Stimulated activated CD8-positive, alpha-beta memory T cell treated with anti-CD3 and anti-CD28 coated beads, Interleukin-2, amount 100 ng/mL, for 1 hour (primary cell): ENCODE measurements around the gene PAK6.

Experiments
- DNase-seq, 2 donors: peaks; one replicate each; pipeline ENCODE4 v3.0.0-alpha.2; 2020; ENCODE audit warnings: low read depth in 2 of 2

Gene PAK6

DNA sequence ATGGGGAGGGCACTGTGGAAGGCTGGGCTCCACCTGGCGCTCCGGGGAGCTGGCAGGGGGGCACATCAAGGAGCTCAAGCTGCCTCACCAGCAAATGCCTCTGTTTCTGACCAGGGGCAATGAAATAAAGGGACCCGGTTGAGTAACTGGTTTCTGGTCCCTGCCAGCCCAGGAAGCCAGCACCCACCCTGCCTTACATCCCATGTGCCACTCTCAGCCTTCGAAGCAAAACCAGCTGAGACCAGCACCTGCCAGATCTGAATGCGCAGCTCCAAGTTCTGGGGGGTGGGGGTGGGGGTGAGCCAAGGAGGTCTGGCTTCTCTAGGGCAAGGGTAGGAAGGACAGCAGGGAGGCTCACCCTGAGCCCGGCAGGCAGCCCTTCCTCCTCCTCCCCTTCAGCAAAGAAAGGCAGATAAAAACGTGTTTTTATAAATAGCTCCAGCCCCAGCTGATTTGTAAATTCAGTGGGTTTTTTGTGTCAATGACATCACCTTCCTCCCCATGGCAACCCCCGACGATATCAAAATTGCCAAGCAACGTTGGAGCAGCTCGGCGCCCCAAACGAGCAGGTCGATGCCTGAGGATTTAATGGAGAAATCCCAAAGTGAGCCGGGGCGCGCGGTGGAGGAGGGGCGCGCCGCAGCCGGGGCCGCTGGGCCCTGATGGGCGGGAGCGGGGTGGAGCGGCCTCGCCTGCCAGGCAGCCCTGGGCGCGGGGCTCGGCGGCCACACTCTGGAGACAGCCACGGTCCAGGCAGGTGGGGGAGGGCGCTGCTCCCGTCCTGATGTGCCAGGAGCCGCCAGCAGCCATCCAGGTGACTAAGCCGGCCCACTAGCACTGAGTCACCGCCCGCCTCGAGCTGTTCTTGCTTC lies at the start of gene PAK6:
Gene PAK6 (plus strand): TSS at position 532 of the 872 bp plus-strand sequence. CDS start 25,723 bp downstream, outside the sequence.
- no peak for DNase-seq

DNA sequence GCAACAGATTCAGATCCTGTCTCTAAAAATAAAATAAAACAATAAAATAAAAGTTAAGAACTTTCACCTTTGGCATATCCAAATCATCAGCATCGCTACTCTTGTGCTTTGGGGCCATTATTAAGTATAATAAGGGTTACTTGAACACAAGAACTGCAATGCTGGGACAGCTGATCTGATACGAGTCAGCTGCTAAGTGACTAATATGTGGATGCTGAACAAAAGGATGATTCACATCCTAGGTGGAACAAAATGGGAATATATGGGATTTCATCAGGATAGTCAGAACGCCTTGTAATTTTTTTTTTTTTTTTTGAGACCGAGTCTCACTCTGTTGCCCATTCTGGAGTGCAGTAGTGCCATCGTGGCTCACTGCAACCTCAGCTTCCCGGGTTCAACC lies 48.3 kb upstream of the PAK6 start:
- no peak for DNase-seq

DNA sequence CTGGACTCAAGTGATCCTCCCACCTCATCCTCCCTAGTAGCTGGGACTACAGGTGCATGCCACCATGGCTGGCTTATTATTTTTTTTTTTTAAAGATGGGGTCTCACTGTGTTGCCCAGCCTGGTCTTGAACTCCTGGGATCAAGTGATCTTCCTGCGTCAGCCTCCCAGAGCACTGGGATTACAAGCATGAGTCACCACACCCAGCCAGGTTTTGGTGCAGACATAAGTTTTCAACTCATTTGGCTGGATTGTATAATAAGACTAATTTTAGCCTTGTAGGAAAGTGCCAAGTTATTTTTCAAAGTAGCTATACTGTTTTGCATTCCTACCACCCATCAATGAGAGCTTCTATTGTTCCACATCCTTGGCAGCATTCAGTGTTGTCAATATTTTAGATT lies 45.9 kb upstream of the PAK6 start:
- no peak for DNase-seq

DNA sequence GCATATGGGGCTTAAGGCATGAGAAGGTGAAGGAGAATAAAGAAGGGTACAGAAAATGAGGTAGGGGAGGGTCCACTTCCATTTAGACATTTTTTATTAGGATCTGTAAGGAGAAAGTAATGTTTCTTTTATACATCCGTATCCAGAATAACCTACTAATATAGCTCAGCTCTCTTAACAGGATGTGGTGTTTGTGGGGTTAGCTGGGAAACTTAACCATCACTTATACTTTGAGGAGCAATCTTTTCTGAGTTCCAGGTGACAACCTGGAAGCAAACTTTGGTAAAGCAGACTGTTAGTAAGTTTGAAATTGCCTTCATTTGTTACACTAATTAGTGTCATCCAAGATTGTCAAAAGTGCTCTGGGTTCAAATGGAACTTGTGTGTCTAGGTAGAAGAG lies 41.4 kb upstream of the PAK6 start:
- no peak for DNase-seq

DNA sequence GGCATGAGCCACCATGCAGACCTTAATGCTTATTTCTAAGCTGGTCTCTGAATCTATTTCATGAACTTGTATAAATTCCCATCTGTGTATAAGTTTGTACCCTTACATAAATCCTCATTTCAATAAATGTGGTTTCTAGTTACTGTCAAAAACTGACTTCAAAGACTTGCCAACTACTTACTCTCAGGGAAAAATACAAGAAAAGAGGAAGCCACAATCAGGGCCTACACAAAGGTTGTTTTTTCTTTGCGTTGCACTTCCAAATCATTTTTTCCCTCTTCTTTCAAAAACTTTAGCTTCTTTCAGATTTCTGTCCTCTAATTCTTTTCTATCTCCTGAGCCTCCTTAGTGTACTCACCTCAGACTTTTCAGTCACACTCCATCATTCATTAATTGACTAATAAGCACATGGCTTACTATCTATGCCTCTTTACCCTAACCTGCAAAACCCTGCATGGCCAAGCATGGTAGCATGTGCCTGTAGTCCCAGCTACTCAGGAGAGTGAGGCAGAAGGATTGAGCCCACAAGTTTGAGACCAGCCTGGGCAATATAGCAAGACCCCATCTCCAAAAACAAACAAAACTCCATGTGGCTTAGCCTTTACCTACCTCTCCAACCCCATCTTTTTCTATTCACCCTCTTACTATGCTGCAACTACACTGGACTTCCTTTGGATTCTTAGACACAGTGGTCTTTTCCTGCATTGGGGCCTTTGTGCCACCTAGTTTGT lies 40.3 kb upstream of the PAK6 start:
- no peak for DNase-seq

DNA sequence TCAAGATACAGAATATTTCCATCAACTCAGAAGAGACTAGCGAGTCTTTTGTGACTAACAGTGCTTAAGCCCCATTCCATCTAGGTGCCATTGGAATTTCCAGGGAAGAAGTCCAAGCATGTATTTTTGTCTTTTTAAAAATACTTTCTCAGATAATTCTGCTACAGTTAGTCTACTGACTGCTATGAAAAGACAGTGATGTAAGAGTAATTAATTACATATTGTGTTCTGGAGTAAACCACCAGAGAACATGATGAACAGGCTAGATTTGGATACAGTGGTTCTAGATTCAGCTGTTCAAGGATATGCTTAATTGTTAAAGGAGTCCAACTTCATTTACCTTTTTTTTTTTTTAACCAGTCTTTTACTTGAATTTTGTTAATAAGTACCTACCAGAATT lies 34.8 kb upstream of the PAK6 start:
- no peak for DNase-seq

DNA sequence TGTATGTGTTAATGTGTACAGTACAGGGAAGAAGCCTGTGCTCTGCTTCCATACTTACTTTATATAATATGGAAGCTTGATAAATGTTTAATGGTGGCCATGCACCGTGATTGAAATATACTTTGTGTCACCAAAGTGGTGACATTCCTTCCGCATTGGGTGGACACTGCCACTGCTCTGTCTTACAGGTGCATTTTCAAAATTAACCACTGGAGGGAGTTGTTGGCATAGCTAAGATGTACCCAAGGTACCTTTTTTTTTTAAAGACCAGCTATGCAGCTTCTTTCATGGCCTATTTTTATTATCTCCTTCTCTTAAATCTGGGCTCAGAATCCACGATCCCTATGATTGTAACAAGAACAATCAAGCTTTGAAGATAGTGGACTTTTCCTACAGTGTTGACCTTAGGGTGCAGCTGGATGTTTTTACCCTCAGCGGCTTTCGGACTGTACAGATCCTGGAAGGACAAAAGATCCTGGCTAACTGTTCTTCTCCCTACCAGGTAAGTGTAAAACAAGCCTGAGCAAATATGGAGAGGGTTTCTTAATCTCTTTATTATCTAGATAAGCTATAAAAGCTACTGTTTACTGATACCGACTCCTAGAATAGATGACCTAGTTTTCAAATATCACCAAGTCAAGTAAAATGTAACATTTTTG lies 21.6 kb upstream of the PAK6 start:
- no peak for DNase-seq

DNA sequence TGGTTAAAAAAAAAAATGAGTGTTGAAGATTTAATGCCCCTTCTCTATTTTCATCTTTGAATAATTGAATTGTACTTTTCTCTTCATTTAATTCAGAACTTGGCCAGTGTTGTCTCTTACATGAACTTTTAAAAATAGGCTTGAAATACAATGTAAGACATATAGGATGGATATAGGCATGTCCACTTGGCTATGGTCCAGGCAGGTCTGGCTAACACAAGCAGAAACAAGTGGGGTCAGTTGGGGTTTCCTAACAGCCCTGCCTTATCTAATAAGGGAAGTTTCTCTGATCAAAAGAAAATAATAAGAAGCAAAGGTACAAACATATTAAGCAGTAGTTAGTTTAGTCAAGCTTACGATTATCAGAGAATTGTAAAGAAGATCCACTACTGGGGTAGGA lies 19.1 kb upstream of the PAK6 start:
- DNase-seq, result no peak

DNA sequence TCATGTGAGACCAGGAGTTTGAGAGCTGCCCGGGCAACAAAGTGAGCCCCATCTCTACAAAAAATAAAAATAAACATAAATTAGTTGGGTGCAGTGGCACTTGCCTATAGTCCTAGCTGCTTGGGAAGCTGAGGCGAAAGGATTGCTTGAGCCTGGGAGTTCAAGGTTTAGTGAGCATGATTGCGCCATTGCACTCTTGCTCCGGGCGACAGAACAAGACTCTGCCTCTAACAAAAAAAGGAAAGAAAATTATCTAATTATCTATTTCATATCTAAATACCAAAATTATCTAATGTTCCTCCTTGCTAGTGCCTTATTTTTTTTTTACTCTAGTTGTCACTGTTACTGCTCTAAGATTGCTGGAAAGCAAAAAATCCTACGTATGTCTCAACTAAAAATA lies 16.7 kb upstream of the PAK6 start:
- DNase-seq, result no peak

DNA sequence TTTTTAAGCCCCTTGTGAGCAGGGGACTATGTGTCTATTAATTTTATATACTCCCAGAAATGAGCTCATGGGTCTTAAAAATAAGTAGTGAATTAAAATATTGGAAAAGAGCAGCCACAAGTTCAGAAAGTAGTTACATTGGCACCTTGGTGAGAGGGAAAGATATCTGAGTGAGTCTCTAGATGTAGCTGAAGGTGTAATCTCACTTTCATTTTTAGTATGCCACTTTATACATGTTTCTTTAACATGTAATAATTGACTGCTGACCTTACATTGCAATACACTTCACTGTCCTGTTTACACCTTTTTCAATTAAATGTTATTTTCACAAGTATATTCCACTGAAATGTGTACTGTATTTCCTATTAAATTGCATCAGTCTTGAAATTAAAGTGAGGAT lies 12.1 kb upstream of the PAK6 start:
- DNase-seq, result no peak

DNA sequence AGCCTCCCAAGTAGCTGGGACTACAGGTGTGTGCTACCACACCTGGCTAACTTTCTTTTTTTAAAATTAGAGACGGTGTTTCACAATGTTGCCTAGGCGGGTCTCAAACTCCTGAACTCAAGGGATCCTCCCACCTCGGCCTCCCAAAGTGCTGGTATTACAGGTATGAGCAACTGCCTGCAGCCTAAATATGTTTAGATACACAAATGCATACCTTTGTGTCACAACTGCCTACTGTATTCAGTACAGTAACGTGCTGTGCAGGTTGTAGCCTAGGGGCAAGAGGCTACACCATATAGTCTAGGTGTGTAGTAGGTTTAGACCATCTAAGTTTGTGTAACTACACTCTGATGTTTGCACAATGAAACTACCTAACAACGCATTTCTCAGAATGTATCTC lies 9.5 kb upstream of the PAK6 start:
- no peak for DNase-seq

DNA sequence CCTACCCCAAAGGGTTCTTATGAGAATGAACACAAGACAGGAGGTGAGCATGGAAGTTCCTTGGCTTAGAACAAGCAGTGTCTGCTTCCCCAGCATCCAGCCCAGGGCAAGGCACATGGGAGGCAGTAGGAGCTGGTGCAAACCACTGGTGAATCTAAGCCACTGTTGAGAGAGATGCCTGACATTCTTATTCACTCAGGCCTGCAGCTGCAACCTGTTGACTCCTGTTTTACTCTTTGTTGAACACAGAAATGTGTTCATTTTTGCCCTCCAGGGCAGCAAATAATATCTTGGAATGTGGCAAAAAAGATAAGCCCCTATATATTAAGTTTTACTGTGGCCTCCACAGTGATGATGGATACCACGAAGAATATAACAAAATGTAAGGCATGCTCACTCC lies 8.9 kb upstream of the PAK6 start:
- no peak for DNase-seq

DNA sequence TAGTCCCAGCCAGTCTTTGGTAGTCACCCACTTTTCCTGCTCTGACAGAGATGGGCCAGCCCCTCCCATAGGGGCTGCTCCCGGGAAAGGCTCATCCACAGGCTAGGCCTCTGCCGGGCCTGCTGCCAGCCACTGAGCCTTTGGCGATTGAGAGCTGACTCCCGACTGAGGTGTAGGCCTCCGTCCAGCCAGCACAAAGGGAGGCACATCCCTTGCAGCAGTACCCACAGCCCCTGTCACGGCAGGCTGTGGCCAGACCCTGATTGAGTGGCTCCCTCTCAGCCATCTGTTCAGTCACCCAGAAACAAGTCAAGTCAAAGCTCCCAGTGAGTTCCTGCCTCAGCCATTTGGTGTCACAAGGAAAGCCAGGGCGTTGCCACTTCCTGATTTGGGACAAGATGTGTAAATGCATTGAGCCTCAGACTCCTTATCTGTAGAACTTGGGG lies 6.2 kb upstream of the PAK6 start:
- DNase-seq, result no peak

DNA sequence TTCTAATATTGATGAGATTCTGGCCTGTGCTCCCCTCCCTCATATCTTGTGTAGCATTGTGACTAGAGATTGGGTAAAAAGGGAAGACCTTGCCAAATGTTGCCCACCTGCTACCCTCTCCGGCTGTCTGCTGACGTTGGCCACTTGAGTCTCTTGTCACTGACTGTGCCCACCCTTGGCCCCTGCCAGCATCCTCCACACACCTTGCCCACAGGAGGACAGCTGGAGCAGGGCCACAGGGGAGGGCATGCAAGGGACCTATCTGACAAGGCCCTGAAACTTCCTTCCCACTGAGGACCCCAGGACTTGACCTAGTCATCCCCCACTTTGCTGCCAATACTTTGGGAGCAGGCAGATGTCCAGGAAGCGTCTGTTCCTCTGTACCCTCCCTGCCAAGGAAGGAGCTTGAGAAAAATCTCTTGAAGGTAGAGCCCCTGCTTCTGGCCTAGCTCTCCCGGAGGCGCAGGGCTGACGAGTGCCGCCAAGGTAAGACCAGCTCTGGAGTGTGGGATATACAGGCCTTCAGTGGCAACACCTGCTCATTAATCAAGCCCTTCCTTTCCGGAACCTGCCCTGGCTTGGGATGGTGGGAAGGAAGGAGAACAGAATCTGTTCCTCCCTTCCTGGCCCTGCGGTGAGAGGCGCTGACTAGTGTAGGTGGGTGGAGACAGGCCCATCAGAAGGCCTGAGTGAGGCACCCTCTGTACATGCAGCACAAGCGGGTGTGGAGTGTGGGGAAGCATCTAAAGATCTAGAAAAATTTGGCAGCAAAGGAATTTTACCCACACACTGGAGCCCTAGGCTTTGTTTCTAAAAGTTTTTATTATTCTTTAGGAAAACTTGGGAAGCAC lies 4.9 kb upstream of the PAK6 start:
- no peak for DNase-seq

DNA sequence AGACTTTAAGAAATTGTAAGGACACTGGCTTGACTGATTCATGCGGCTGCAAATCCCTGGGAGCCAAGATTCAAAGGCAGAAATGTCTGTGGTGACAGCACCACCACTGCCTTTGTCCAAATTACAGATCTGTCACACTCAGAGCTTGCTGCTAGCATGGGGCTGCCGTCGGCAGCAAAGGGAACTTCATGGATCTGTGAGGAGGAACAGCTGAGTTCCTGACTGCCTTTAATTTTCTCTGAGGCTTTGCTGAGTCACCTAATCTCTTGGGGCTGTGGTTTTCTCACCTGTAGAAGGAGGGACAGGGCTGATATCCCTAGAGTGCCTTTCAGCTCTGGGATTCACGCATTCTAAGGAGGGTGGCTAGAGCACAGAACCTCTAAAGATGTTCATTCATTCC lies 4.1 kb upstream of the PAK6 start:
- DNase-seq, result no peak

DNA sequence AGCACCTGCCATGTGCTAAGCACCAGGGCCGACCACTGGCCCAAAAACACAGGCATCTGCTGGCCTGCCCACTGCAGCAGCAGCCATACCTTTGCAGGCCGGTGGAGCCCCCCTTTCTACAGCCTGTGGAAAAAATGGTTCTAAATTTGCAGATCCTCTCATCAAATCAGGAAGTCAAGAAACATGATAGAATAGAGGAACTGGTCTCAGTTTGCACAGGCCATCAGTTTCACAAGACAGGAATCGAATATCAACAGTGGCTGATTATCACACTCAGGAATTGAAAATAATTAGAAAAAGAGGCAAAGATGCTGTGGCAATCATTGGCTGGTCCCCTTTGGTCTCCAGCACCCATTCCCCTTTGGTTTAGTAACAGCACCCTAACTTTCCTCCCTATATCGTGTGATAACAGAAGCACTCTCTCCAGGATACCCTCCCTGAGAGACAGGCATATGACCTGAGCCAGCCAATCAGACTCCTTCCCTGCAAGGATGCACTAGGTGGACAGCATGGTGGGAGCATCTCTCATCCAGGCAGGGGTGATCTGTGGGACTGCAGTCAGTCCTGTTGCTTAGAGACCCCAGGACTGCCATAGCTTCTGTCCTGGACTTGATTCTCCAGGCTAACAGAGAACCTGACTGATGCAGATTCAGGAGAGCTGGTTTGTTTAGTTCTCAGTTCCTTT lies 3.5 kb upstream of the PAK6 start:
- no peak for DNase-seq

DNA sequence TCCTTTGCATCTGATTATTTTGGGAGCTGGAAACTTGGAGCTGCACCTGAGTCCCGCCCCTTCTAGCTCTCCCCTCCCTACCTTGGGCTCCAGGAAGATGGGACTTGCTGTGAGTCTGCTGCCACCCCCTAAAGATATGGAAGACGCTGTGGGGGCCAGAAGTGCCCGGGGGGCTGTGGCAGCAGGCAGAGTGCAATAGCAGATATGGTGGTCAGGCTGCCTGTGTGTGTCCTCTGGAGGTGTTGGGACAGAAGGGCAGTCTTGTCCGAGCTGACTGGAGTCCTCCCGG lies 485 bp downstream of the PAK6 start:
- DNase-seq, result no peak

DNA sequence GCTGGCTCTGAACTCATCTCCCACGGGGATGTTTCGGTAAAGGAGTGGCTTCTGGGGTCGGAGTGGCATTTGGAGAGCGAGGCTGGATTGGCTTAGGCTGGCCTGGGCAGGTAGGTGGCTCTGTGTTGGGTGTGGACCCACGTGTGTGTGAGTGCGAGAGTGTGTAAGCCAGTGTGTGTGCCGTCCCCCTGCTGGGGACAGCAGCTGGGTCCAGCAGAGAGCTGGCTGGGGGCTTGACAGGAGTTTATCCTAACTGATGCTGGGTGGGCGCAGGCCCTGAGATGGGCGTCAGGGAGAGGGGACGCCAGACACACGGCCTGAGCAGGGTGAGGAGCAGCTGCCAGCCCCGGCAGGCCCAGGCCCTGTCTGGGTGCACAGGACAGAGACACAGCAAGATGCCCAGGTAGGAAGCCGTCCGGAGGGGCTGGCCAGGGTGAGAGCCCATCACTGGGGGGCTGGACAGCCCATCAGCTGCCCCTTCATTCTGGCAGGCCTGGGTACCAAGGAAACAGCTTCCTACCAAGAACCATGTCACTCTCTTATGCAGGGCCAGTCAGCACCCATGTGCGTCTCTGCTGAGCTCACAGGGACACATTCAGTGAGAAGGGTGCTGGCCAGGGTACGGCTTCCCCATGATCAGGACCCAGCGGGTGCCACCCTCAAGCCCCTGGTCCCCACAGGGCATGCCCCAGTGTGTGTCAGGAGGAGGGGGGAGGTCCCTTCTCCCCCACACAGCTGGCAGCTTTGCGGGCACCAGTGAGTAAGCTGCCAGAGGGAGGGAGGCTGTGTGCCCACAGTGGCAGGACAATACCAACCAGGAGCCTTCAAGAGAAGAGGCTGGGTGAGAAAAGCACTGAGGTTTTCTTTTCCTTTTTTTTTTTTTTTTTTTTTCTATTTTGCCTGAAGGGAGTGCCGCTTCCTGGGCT lies 1.1 kb downstream of the PAK6 start:
- DNase-seq, result no peak

DNA sequence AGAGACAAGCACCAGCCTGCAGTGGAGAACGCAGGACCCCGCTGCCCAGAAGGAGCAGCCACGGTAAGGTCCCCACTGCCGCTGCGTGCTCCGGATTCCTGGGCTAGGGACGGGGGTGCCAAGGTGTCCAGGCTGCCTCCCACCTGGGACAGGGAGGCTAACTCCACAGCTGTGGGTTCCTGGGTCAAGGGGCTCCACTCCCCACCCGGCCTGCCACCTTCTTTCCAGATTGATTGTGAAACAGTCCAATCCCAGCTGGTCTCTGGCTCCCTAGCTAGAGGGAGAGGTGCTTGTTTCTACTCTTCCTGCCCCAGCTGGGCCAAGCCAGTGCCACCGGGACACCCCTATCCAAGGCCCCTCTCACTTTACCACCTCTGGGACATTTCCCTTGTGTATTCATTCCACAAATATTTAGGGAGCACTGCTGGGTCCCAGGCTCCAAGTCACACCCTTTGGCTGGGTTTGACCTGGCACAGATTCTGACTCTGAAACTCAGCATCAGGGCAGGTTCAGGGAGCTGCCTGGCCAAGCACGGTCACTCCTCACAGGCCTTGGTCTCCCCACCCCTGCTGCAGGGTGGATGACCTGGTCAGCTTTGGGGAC lies 1.9 kb downstream of the PAK6 start:
- no peak for DNase-seq
